Measurements from ENCODE around the gene SLC38A2. TPM values are rescaled to one million over a fixed set of nuclear protein-coding genes. Genes with fewer than 3 reads are reported as not detected.

SLC38A2 gene
- polyA plus RNA-seq (2013, experiment 1 of 4) = 185 TPM
- polyA plus RNA-seq (2013, experiment 2 of 4) = 205 TPM
- polyA plus RNA-seq (2013, experiment 3 of 4) = 158 TPM
- polyA plus RNA-seq (2013, experiment 4 of 4) = 176 TPM

GRCh38 chr12:46372544-46373300 is at the start of gene SLC38A2:
Gene SLC38A2 (minus strand): TSS chr12:46372773. CDS start chr12:46371293, 1,480 bp downstream.
- Histone ChIP-seq H3K4me3 (ENCODE audit: insufficient read depth, low read depth, low read length) (peak within 1 kb of the TSS; percentile 87), H3K27ac (ENCODE audit: insufficient read depth, low read depth, low read length, poor library complexity, severe bottlenecking) (peak within 1 kb of the TSS; percentile 99), H3K9me3 (ENCODE audit: control insufficient read depth, low read length) (no peaks in the 10 kb centered on the region), H3K36me3 (ENCODE audit: control insufficient read depth, insufficient read depth, low read length) (peaks cover 16% of the 10 kb centered on the region), H3K4me1 (ENCODE audit: control insufficient read depth, insufficient read depth, low read length) (peaks cover 19% of the 10 kb centered on the region), H3K27me3 (ENCODE audit: control insufficient read depth, insufficient read depth, low read length, poor library complexity, severe bottlenecking) (peaks cover 9% of the 10 kb centered on the region)
- 0 to 1% methylated on average over 48 of the region's 48 CpGs for WGBS, 2 experiments

GRCh38 chr12:46419675-46420074 is 47.1 kb upstream of the SLC38A2 start:
- Histone ChIP-seq H3K9me3 (ENCODE audit: control insufficient read depth, low read length) (peaks cover 2% of the 10 kb centered on the region), H3K27ac (ENCODE audit: insufficient read depth, low read depth, low read length, poor library complexity, severe bottlenecking) (no peak overlapping the region), H3K4me3 (ENCODE audit: insufficient read depth, low read depth, low read length) (no peak overlapping the region), H3K27me3 (ENCODE audit: control insufficient read depth, insufficient read depth, low read length, poor library complexity, severe bottlenecking) (no peaks in the 10 kb centered on the region), H3K4me1 (ENCODE audit: control insufficient read depth, insufficient read depth, low read length) (no peaks in the 10 kb centered on the region), H3K36me3 (ENCODE audit: control insufficient read depth, insufficient read depth, low read length) (no peaks in the 10 kb centered on the region)
- WGBS, 2 experiments = no CpG with 5 or more reads among the region's 1 CpG

GRCh38 chr12:46415552-46415951 is 43.0 kb upstream of the SLC38A2 start:
- no peaks in the 10 kb centered on the region for H3K27me3 ChIP-seq (ENCODE audit: control insufficient read depth, insufficient read depth, low read length, poor library complexity, severe bottlenecking)
- H3K27ac ChIP-seq (ENCODE audit: insufficient read depth, low read depth, low read length, poor library complexity, severe bottlenecking) = no peak overlapping the region
- H3K36me3 ChIP-seq (ENCODE audit: control insufficient read depth, insufficient read depth, low read length) = no peaks in the 10 kb centered on the region
- no peaks in the 10 kb centered on the region for H3K4me1 ChIP-seq (ENCODE audit: control insufficient read depth, insufficient read depth, low read length)
- peaks cover 2% of the 10 kb centered on the region for H3K9me3 ChIP-seq (ENCODE audit: control insufficient read depth, low read length)
- H3K4me3 ChIP-seq (ENCODE audit: insufficient read depth, low read depth, low read length) = no peak overlapping the region
- WGBS, 2 experiments = 91 to 96% methylated on average over 4 of the region's 4 CpGs

- no peak overlapping the region for H3K27ac ChIP-seq (ENCODE audit: insufficient read depth, low read depth, low read length, poor library complexity, severe bottlenecking)
- H3K27me3 ChIP-seq (ENCODE audit: control insufficient read depth, insufficient read depth, low read length, poor library complexity, severe bottlenecking) = no peaks in the 10 kb centered on the region
- H3K36me3 ChIP-seq (ENCODE audit: control insufficient read depth, insufficient read depth, low read length) = no peaks in the 10 kb centered on the region
- no peak overlapping the region for H3K4me3 ChIP-seq (ENCODE audit: insufficient read depth, low read depth, low read length)
- no peaks in the 10 kb centered on the region for H3K4me1 ChIP-seq (ENCODE audit: control insufficient read depth, insufficient read depth, low read length)
- no CpG with 5 or more reads among the region's 1 CpG for WGBS, 2 experiments
- H3K9me3 ChIP-seq (ENCODE audit: control insufficient read depth, low read length) = no peaks in the 10 kb centered on the region
Measured at GRCh38 chr12:46414591-46415268, 42.2 kb upstream of the SLC38A2 start.

- no peaks in the 10 kb centered on the region for H3K36me3 ChIP-seq (ENCODE audit: control insufficient read depth, insufficient read depth, low read length)
- H3K4me3 ChIP-seq (ENCODE audit: insufficient read depth, low read depth, low read length) = no peak overlapping the region
- H3K27ac ChIP-seq (ENCODE audit: insufficient read depth, low read depth, low read length, poor library complexity, severe bottlenecking) = no peak overlapping the region
- WGBS, 2 experiments = 83 to 86% methylated on average over 2 of the region's 2 CpGs
- H3K9me3 ChIP-seq (ENCODE audit: control insufficient read depth, low read length) = no peaks in the 10 kb centered on the region
- no peaks in the 10 kb centered on the region for H3K27me3 ChIP-seq (ENCODE audit: control insufficient read depth, insufficient read depth, low read length, poor library complexity, severe bottlenecking)
- no peaks in the 10 kb centered on the region for H3K4me1 ChIP-seq (ENCODE audit: control insufficient read depth, insufficient read depth, low read length)
Measured at GRCh38 chr12:46413368-46413767, 40.8 kb upstream of the SLC38A2 start.

- no peaks in the 10 kb centered on the region for H3K36me3 ChIP-seq (ENCODE audit: control insufficient read depth, insufficient read depth, low read length)
- no peak overlapping the region for H3K4me3 ChIP-seq (ENCODE audit: insufficient read depth, low read depth, low read length)
- no peaks in the 10 kb centered on the region for H3K4me1 ChIP-seq (ENCODE audit: control insufficient read depth, insufficient read depth, low read length)
- H3K27ac ChIP-seq (ENCODE audit: insufficient read depth, low read depth, low read length, poor library complexity, severe bottlenecking) = no peak overlapping the region
- H3K27me3 ChIP-seq (ENCODE audit: control insufficient read depth, insufficient read depth, low read length, poor library complexity, severe bottlenecking) = no peaks in the 10 kb centered on the region
- no peaks in the 10 kb centered on the region for H3K9me3 ChIP-seq (ENCODE audit: control insufficient read depth, low read length)
- WGBS, 2 experiments = 98 to 100% methylated on average over 3 to 4 of the region's 4 CpGs
Measured at GRCh38 chr12:46412857-46413256, 40.3 kb upstream of the SLC38A2 start.

- Histone ChIP-seq H3K4me3 (ENCODE audit: insufficient read depth, low read depth, low read length) (no peak overlapping the region), H3K36me3 (ENCODE audit: control insufficient read depth, insufficient read depth, low read length) (no peaks in the 10 kb centered on the region), H3K4me1 (ENCODE audit: control insufficient read depth, insufficient read depth, low read length) (no peaks in the 10 kb centered on the region), H3K27me3 (ENCODE audit: control insufficient read depth, insufficient read depth, low read length, poor library complexity, severe bottlenecking) (no peaks in the 10 kb centered on the region), H3K9me3 (ENCODE audit: control insufficient read depth, low read length) (no peaks in the 10 kb centered on the region), H3K27ac (ENCODE audit: insufficient read depth, low read depth, low read length, poor library complexity, severe bottlenecking) (no peak overlapping the region)
- WGBS, 2 experiments = 85 to 94% methylated on average over 3 of the region's 3 CpGs
Measured at GRCh38 chr12:46410495-46410894, 37.9 kb upstream of the SLC38A2 start.

- Histone ChIP-seq H3K27me3 (ENCODE audit: control insufficient read depth, insufficient read depth, low read length, poor library complexity, severe bottlenecking) (no peaks in the 10 kb centered on the region), H3K9me3 (ENCODE audit: control insufficient read depth, low read length) (no peaks in the 10 kb centered on the region), H3K4me1 (ENCODE audit: control insufficient read depth, insufficient read depth, low read length) (no peaks in the 10 kb centered on the region), H3K27ac (ENCODE audit: insufficient read depth, low read depth, low read length, poor library complexity, severe bottlenecking) (no peak overlapping the region), H3K36me3 (ENCODE audit: control insufficient read depth, insufficient read depth, low read length) (no peaks in the 10 kb centered on the region), H3K4me3 (ENCODE audit: insufficient read depth, low read depth, low read length) (no peak overlapping the region)
- 100% methylated on average over 1 of the region's 1 CpG for WGBS, 2 experiments
Measured at GRCh38 chr12:46409974-46410373, 37.4 kb upstream of the SLC38A2 start.

GRCh38 chr12:46409342-46409741 is 36.8 kb upstream of the SLC38A2 start:
- WGBS, 2 experiments = 80 to 88% methylated on average over 1 to 2 of the region's 3 CpGs
- Histone ChIP-seq H3K36me3 (ENCODE audit: control insufficient read depth, insufficient read depth, low read length) (no peaks in the 10 kb centered on the region), H3K4me1 (ENCODE audit: control insufficient read depth, insufficient read depth, low read length) (no peaks in the 10 kb centered on the region), H3K9me3 (ENCODE audit: control insufficient read depth, low read length) (no peaks in the 10 kb centered on the region), H3K27me3 (ENCODE audit: control insufficient read depth, insufficient read depth, low read length, poor library complexity, severe bottlenecking) (no peaks in the 10 kb centered on the region), H3K27ac (ENCODE audit: insufficient read depth, low read depth, low read length, poor library complexity, severe bottlenecking) (no peak overlapping the region), H3K4me3 (ENCODE audit: insufficient read depth, low read depth, low read length) (no peak overlapping the region)

GRCh38 chr12:46408441-46408840 is 35.9 kb upstream of the SLC38A2 start:
- 92 to 98% methylated on average over 4 of the region's 4 CpGs for WGBS, 2 experiments
- Histone ChIP-seq H3K27me3 (ENCODE audit: control insufficient read depth, insufficient read depth, low read length, poor library complexity, severe bottlenecking) (no peaks in the 10 kb centered on the region), H3K4me1 (ENCODE audit: control insufficient read depth, insufficient read depth, low read length) (no peaks in the 10 kb centered on the region), H3K27ac (ENCODE audit: insufficient read depth, low read depth, low read length, poor library complexity, severe bottlenecking) (no peak overlapping the region), H3K36me3 (ENCODE audit: control insufficient read depth, insufficient read depth, low read length) (no peaks in the 10 kb centered on the region), H3K9me3 (ENCODE audit: control insufficient read depth, low read length) (no peaks in the 10 kb centered on the region), H3K4me3 (ENCODE audit: insufficient read depth, low read depth, low read length) (no peak overlapping the region)

Measured in ectodermal cell (in vitro differentiated cells).